NCI-H345 (cell line): Measurements from ENCODE around the gene FOXO1.

Experiments
- DNase-seq: peaks from one replicate; lab custom pipeline; 2025; lab: John Stamatoyannopoulos, UW

Gene FOXO1

DNA sequence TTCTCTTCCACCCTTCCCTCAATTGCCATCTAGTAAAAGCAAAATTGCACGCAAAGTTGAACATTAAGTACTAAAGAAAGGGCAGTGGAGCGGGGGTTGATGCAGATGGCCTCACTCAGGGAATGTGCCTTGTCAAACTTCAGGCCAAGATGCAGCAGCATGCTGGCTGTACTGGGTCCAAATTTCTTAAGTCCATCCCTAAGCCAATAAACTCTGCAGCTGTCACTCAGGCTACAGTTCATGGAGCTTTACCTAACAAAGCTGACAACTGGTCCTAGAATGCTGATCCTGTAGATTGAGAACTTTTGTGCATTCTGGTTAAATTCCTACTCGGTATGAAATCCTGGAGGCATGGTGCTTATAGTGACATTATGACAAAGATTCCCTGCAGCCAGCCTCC lies 88.4 kb downstream of the FOXO1 start:
- no peak for DNase-seq

DNA sequence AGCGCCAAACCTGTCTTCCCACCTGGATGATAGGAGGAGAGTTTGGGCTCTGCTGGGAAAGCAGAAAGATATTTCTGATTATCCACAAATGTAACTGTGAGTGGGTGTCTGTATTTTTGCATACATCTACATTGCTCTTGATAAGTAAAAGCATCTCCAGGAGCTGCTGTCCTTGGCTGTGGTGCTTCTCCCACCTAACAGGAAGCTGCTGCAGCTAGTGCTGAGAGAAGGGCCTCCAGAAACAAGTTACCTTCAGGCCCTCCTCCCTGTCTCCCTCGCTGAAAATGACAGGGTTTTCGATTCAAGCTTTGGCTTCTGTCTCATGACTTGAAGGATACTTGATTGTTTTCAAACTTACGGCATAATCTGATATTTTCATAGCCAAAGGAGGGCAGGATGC lies 90.1 kb downstream of the FOXO1 start:
- no peak for DNase-seq

DNA sequence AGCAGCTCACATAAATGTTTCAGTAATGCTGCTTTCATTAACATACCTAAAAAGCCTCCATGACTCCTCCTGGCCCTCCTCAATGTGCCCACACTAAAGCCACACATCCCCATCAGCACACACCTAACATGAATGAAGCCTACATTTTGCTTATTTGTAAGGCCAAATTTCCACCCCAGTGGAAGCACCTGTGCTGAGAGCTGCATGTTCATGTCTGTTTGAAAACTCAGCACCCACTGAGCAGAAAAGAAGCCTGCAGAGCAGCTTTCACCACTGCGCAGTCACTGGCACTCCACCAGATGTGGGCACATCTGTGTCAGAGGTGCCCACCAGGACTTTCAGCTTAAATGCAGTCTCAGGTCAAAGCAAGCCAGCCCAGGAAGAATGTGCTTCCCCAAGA lies 93.5 kb downstream of the FOXO1 start:
- no peak for DNase-seq

DNA sequence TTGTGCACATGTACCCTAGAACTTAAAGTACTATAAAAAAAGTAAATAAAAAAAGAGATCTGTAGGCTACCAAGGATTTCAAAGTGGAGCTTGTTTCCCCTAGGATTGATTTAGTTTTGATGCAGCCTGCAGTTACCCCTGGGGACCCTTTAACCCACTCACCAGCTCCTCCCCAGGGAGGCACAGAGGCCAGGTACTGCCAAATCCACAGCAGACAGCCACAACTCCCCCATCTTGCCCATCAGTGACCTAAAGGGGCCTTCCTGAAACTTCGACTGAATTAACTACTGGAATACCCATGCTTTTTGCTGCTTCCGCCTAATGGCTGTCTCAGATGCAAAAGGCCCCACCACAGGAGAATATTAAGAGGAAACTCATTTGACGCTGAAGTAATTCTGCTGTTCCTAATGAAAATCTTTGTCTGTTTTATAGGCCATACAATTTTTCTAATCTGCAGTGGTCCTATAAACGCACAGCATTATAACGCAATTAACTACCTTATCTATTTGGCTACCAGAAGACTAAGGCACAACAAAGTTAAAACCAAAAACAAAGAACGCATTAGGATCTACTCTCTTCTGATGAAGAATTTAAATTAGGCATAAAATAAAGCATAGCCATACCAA lies 95.0 kb downstream of the FOXO1 start:
- no peak for DNase-seq

DNA sequence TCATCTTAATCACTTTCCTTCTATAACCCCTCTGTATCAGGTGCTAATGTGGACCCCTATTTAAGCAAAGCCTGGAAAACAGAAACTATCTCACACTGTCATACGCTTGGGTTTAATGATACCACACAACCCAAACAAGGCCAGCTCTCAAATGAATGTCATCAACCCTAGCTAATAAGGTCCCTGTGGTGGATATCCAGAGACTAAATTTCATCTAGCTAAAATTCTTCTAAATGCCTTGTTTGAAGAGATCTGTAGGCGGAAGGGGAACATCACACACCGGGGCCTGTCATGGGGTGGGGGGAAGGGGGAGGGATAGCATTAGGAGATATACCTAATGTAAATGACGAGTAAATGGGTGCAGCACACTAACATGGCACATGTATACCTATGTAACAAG lies 95.5 kb downstream of the FOXO1 start:
- DNase-seq: no peak

DNA sequence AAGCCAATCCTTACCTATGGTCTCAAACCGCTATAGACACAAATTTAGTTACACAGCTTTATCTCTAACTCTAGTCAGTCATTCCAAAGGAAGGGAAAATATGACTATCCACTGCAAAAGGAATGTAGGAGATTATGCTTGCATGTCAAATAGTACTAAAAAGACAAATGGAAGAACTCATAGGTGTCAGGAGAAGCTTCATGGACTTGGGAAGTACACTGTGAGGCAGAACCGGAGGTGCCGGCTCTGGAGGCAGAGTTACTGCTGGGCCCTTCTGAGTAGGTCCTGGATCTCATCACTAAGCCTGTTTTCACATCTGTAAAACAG lies 97.5 kb downstream of the FOXO1 start:
- DNase-seq: no peak

DNA sequence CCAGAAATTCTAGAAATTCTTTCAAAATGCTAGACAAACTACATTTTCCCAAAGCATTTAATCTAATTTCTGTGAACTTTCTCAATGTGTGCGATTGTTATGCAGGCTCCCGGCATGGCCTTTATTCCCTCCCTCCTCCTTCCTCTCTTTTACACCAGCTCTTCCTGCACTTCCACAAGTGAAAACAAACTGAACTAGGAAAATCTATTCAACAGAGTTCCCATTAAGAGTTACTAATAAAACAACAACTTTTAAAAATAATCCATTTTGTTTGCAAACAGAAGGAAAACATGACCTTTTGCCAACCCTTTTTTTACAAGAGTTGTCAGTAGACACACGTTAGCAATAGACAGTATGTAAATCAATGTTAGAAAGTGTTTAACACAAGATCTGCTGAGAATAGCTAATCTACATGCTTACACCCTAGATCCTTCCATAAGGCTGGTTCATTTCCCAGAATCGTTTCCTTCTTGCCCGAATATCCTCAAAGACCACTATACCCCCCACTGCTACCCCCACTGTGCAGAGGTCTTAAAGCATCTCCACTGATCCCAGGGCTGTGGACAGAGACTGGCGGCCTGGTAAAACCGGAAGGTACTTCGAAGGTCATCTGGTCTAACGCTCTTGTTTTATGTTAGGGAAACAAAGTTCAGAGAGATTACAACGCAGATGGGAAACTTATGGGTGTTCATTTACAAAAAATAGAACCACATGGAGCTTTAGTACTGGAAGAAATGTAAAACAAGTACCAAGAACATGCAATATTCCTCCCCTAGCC lies 98.0 kb downstream of the FOXO1 start:
- no peak for DNase-seq

DNA sequence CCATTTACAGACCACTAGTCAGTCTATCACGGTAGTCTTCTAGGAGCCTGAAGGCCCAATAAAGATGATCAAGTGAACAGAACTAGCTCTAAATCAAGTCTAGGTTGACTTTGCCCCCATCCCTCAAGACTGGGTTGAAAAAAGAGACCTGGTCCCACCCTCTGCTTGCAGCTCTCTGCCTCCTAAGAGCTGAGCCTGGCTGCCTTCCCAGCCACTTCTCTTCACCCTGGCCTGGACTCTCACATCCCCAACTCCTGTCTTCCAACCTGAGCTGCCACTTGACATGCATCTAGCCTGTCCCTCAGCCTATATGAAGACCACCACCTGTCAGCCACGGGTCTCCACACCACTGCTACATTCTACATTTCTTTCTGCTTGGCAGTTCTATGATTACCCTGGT lies 99.6 kb downstream of the FOXO1 start:
- DNase-seq: no peak

DNA sequence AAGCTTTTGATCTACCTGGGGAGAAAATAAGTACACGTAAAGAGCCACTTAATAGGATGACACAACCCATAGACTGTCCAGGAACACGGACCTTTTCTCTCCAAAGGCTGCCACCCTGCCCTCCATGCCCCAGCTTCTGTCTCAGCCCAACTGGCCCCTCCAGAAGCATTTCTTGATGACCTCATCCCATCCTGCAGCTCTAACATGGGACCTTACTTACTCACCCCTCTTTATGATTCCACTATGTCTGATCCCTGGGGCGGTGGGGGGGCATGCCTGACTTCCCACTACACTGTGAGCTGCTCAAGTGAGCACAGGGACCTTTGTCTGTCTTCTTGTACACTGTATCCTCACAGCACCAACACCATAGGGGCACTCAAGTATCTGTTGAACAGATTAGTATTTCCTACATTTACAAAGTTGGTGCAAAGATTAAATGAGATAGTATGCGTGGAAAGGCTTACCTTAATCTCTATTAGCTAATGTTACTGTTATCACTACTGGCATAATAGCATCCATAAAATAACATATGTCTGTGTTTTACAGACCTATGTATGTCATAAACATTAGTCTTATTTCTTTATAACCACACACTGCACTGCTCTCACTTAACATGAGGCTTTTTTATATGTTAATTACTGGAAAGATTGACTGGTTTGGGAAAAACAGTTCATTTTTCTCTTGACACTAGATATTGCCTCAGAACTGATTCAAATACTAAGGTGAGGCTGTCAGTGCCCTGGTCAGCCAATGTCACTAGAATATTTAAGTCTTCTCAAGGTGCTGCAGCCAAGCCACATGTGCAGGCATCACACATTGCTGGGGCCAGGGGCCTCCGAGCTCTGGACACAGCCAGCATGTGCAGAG lies 100.9 kb downstream of the FOXO1 start:
- DNase-seq: no peak

DNA sequence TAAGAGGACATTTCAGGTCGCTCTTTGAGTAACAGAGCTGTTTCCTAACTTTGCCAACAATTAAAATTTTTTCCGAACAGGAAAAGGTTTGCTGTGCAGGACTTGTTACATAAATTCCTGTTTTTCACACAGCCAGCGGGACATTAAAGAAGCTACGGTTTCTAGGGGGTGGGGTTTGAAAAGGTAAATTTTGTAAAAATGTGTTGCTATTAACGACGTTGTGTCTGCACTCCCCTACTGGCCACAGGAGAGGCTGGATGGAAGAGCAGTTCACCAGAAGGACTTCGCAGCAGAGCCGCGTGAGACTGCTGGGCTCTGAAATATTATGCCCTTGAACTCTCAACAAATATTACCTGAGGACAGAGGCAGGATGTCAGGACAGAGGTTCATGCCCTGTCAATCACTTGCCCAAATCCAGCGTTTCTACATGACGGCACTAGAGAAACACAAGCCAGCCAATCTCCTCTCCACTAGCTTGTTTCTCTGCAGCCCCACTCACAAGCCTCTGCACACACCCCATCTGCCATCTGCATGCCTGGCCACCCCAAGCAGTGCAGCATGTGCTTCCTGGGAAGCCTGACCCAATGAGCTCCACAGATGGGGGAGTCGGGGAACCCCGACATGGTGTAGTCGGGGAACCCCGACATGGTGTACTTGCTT lies 102.0 kb downstream of the FOXO1 start:
- no peak for DNase-seq

DNA sequence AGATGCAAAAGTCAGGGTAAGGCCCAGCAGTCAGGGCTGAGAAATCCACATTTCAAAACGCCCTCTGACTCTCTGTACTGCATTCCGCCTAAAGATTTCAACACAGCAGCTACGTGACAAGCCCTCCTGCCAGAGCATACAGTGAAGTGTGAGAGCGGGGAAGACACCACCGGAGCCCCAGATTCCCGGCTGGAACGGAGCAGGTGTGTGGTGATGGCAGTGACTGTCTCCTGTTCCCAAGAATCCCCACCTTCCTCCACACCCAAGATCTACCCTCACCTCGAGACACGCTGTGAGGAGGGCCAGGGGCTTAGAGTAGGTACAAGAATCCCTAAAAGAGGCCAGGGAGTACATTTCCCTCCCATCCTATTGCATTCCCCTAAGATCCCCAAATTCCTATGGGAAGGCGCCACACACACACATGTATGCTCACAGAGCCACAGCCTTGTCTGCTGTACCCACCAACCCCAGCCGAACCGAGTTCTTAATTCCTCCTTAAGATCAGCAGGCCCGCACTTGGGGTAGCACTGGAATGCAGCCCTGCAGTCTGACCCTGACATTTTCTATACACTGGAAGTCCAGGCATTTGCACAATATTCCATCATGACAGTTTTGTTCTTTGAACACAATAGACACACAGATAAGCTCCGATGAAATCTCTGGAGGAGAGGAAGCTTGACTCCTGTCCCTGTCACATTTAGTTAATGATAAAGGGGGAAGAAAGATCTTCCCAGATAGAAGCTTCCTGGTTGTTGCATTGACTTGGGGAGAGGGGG lies 102.9 kb downstream of the FOXO1 start:
- DNase-seq: no peak

DNA sequence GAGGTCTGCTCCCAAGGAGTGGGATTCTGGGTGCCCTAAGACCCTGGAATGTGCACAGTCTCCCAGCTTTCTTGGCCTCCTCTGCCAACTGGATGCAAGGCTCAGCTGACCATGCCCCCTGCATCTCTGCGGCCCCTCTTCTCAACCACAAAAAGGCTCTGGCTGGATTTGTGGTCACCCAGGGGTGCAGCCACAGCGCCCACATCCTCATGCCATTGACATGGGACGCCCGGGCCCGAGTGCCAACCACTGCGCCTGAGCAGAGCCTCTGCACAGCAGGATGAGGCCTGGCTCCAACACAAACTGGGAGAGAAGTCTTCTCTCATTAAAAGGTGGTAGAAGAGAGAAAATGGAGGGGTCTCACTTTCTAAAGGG lies 103.5 kb downstream of the FOXO1 start:
- DNase-seq: no peak

DNA sequence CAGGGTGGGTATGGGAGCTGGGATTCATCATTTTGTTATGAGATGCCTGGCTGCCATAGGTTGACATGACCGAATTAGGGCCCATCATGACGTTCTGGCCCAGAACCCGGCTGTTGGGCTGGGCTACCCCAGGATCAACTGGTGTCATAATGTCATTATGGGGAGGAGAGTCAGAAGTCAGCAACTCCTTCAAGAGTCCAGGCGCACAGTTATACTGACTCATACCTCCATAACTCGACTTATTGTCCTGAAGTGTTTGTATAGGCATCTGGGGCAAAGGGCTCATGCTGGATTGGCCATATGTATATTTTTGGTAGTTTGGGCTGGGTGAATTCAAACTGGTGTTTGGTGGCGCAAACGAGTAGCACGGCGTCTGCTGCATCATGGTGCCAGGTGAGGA lies 106.5 kb downstream of the FOXO1 start:
- DNase-seq: no peak

DNA sequence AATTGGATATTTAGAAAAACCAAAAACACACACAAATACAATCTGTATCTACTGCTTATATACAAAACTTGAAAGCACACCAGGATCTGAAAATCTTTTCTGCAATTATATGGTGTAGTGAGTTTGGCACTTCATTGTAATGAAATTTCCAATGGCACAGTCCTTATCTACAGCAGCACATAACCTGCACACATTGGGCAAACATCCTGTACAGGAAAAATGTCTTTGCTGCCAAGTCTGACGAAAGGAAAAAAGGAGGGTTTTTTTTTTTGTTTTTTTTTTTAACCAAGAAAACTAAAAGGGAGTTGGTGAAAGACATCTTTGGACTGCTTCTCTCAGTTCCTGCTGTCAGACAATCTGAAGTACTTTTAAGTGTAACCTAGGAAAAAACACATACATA lies 107.8 kb downstream of the FOXO1 start:
- no peak for DNase-seq

DNA sequence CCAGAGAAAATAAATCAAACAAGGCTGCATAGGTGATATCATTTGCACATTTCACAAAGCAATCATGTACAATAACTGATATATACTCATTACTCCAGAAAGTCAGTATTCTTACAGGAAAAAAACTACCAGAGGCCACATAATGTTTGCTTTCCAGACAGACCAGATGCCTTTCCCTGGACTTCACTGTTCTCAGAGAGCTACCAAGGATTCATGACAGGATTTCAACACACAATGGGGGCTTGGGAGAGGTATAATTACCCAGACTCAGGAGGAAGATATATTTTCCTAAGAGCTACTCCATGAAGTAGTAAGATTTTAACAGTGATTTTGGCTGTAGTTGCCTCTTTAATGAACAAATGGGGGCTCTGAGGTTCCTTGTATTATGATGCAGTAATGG lies 110.0 kb downstream of the FOXO1 start:
- DNase-seq: no peak

DNA sequence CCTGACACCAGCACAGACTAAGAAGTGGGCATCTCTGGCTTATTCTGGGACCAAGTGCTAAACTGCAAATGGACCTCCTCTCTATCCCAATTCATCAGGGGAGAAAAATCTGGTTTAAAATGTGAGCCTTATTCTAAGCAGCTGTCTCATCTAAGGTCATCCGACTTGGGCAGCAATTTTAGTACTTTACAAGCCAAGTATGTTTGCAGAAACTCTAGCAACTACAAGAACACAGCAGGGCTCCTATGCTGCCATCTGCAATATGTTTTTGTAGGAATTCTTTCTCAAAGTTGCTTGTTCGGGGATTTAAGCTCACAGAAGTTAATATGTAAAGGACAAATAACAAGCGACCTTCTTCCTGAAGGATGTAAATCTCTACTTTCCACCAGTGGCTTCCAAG lies 113.1 kb downstream of the FOXO1 start:
- DNase-seq: no peak

DNA sequence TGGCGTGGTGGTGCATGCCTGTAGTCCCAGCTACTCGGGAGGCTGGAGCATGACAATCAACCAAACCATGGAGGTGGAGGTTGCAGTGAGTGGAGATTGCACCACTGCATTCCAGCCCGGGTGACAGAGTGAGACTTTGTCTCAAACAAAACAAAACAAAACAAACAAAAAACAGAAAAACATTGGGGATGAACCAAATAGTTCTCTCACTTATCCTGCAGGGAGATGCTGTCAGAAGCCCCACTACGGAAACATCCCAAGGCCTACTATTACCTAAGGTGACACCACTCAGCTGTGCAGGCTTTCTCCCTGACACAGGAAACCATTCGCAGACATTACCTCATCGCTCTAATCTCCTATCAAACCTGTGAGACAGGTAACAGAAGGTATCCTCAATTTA lies 113.5 kb downstream of the FOXO1 start:
- DNase-seq: no peak

DNA sequence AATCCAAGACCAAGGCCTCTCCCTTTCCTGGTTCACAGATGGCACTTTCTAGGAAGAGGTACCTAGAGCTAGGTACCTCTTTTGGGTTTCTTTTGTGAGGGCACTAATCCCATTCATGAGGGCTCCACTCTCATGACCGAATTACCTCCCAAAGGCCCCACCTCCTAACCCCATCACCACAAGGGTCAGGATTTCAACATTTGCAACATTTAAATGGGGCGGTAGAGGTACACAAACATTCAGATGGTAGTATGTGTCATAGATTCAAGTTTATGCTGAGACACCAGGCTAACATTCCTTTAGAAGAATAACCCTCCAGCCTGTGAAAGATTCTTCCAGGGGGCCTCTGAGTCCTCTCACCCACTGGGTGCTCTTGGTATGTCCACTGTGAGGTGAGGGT lies 116.3 kb downstream of the FOXO1 start:
- no peak for DNase-seq

DNA sequence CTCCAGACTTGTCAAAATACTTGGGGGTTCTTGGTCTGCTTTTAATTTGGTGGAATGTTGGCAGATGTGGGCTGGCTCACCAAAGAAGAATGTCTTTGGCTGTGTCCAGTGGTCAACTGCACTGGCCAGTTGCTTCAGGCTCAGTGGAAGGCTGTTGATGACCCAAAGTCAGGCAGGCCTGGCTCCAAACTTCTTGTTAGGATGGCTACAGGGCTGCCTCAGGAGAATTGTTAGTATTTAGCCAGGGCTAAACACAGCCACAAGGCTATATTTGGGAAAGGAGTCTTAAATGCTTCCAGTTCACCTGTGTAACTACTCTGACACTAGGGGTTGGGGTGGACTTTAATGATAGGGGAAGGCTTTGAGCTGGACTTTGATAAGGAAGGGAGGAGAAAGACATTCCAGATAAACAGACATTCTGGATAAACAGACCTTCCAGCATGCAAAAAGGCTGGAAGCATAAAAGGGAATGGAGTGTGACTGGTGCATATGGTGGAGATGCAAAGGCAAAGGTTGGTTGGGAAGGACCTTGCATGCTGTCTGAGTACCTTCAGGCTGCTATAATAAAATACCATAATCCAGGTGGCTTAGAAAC lies 116.8 kb downstream of the FOXO1 start:
- no peak for DNase-seq

DNA sequence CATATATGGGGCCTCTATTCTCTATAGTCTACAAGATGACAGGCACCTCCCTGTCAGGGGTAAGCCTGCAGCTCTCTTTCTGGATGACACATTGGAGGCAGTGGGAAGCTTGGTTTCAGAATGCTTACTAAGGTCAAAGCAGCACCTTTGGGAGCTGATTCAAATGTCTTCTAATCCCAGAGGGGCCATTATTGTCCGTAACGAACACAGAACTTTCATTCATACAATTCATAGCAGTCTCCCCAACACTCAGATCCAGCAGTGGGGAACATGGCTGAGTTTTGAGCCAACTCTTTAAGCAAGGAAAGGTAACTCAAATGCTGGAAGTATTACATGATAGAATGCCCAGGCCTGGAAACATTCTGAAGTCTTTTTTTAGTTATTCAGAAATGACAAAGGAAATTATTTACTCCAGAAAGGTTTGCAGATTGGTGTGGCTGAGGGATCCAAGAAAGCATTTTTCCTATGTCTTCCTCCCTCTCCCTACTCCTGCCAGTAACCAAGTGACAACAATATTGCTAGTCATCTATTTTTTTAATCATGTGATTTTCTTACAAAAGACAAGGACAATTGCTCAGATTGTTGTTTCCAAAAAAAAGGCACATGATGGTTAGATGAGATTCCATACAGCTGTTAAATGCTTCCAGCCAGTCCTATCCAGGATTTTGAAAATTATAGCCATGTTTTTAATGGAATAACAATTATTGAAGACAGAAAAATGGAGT lies 118.7 kb downstream of the FOXO1 start:
- DNase-seq: no peak

DNA sequence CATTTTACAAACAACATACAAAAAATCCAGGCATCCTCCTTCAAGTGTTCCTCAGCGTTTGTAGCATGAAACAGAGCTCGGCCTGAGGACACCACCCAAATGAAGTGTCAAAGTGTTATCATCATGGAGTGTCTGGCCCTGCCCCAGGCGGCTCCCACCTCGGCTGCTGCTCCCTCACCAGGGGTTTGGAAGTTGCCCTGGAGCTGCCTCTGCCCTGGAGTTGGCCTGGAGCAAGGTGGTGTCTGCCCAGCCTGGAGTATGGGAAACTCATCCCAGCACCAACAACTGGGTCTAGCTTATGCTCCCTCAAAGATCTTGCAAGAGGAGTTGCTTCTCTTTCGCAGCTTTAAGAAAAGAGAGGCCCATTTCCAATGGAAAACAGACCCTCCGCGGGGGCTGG lies 120.4 kb downstream of the FOXO1 start:
- no peak for DNase-seq
